GM08714 (cell line): ENCODE results near the gene ZNF343.

Experiments
- H3K4me3 ChIP-seq: fragments of 200-500 bp; sonication (Bioruptor generic); 2 replicates; pipeline ENCODE4 v1.5.1; 2014; ENCODE audit warnings: mild to moderate bottlenecking, low read length, inconsistent platforms
- ZNF274 ChIP-seq: IDR thresholded peaks from 2 replicates; pipeline ENCODE4 v1.6.1; 2012; ENCODE audit warnings: mild to moderate bottlenecking, low read depth, low read length

The ZNF343 gene

DNA sequence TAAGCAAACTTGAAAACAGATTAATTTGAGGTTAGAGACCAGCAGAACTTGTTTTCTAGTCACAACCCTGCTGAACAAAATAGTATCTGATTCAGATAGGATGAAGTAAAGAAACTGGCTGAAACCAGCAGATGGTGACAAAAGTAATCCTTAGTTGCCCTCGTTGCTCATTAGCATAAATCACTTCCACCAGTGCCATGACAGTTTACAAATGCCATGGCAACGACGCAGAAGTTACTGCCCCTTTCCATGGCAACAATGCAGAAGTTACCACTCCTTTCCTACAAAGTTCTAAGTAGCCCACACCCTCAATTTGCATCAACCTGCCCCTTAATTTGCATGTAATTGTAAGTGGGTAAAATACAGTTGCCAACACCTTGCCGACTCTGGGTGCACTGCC, 61.9 kb downstream of the ZNF343 start:
- no peak overlapping the region for H3K4me3 ChIP-seq
- TF ChIP-seq ZNF274: no peak
